Loucy (cell line): Measurements from ENCODE around the gene CCDC178.

Source experiments
- H2AFZ ChIP-seq: fragments of 200-600 bp; sonication (generic); 2 replicates; pipeline ENCODE4 v1.6.0; 2016; ENCODE audit warnings: antibody characterized with exemption, mild to moderate bottlenecking, low read length, moderate library complexity
- H3F3A ChIP-seq: fragments of 200-600 bp; 2 replicates; pipeline ENCODE4 v1.6.0; 2016; ENCODE audit warnings: antibody characterized with exemption, low read depth, mild to moderate bottlenecking
- H3K27me3 ChIP-seq: fragments of 200-600 bp; sonication (generic); 2 replicates; pipeline ENCODE4 v1.6.1; 2014; ENCODE audit warnings: low read length, mild to moderate bottlenecking; ENCODE audit not compliant: insufficient read depth, poor library complexity, severe bottlenecking
- H3K36me3 ChIP-seq: fragments of 200-600 bp; sonication (generic); 2 replicates; pipeline ENCODE4 v1.6.1; 2016; ENCODE audit warnings: low read length; ENCODE audit not compliant: insufficient read depth
- H3K4me1 ChIP-seq: fragments of 200-600 bp; sonication (generic); 2 replicates; pipeline ENCODE4 v1.5.1; 2014; ENCODE audit warnings: low read length, mild to moderate bottlenecking; ENCODE audit not compliant: insufficient read depth, poor library complexity, severe bottlenecking
- H3K4me2 ChIP-seq: fragments of 200-600 bp; sonication (generic); 2 replicates; pipeline ENCODE4 v1.6.0; 2014; ENCODE audit warnings: antibody characterized with exemption, low read length, low read depth, mild to moderate bottlenecking; ENCODE audit not compliant: poor library complexity, severe bottlenecking
- H3K4me3 ChIP-seq: fragments of 200-600 bp; sonication (generic); 2 replicates; pipeline ENCODE4 v1.5.1; 2014; ENCODE audit warnings: low read length, mild to moderate bottlenecking, mixed read lengths; ENCODE audit not compliant: poor library complexity, severe bottlenecking
- H3K79me2 ChIP-seq: fragments of 200-600 bp; sonication (generic); 2 replicates; pipeline ENCODE4 v1.6.1; 2014; ENCODE audit warnings: low read length; ENCODE audit not compliant: insufficient read depth
- H3K9ac ChIP-seq: fragments of 200-600 bp; sonication (generic); 2 replicates; pipeline ENCODE4 v1.6.0; 2014; ENCODE audit warnings: mild to moderate bottlenecking, low read depth, low read length, moderate library complexity; ENCODE audit not compliant: poor library complexity, severe bottlenecking
- H3K9me2 ChIP-seq: fragments of 200-600 bp; sonication (generic); replicated peaks from 2 replicates; pipeline ENCODE4 v1.6.1; 2016; ENCODE audit warnings: low read depth, low read length, mixed read lengths
- H3K9me3 ChIP-seq: fragments of 200-600 bp; sonication (generic); 2 replicates; pipeline ENCODE4 v1.6.1; 2014; ENCODE audit warnings: mild to moderate bottlenecking, antibody characterized with exemption, low read length, low read depth; ENCODE audit not compliant: insufficient read depth
- H4K20me1 ChIP-seq: fragments of 200-600 bp; sonication (generic); 2 replicates; pipeline ENCODE4 v1.6.0; 2014; ENCODE audit warnings: antibody characterized with exemption, low read length, mild to moderate bottlenecking; ENCODE audit not compliant: insufficient read depth, poor library complexity, severe bottlenecking
- CTCF ChIP-seq: fragments of 200-600 bp; sonication (generic); conservative IDR thresholded peaks from 2 replicates; pipeline ENCODE4 v1.5.1; 2014; ENCODE audit warnings: mild to moderate bottlenecking, antibody characterized with exemption, low read length
- EZH2phosphoT487 ChIP-seq: fragments of 200-600 bp; IDR thresholded peaks from 2 replicates; pipeline ENCODE4 v1.6.1; 2018; ENCODE audit warnings: antibody characterized with exemption, mild to moderate bottlenecking, moderate library complexity, borderline replicate concordance

CCDC178 gene

GRCh38 chr18:33062834-33063364 is 377.6 kb downstream of the CCDC178 start:
- Histone ChIP-seq H3F3A (no peaks in the 10 kb centered on the region), H3K4me3 (no peak overlapping the region), H2AFZ (no peak overlapping the region), H3K27me3 (no peaks in the 10 kb centered on the region), H3K9me3 (no peaks in the 10 kb centered on the region), H3K4me1 (no peaks in the 10 kb centered on the region), H3K4me2 (no peak overlapping the region), H3K9ac (no peak overlapping the region), H3K9me2 (no peaks in the 10 kb centered on the region), H4K20me1 (no peaks in the 10 kb centered on the region), H3K79me2 (no peaks in the 10 kb centered on the region), H3K36me3 (no peaks in the 10 kb centered on the region)
- TF ChIP-seq EZH2phosphoT487 (no peak), CTCF (no peak)

- no peaks in the 10 kb centered on the region for H3K79me2 ChIP-seq
- H4K20me1 ChIP-seq, result no peaks in the 10 kb centered on the region
- H3K4me2 ChIP-seq, result no peak overlapping the region
- no peaks in the 10 kb centered on the region for H3K4me1 ChIP-seq
- no peak overlapping the region for H3K4me3 ChIP-seq
- H3K9me2 ChIP-seq, result no peaks in the 10 kb centered on the region
- H3K9me3 ChIP-seq, result no peaks in the 10 kb centered on the region
- no peak overlapping the region for H2AFZ ChIP-seq
- no peaks in the 10 kb centered on the region for H3F3A ChIP-seq
- no peak overlapping the region for H3K9ac ChIP-seq
- TF ChIP-seq CTCF (no peak), EZH2phosphoT487 (no peak)
- no peaks in the 10 kb centered on the region for H3K27me3 ChIP-seq
- no peaks in the 10 kb centered on the region for H3K36me3 ChIP-seq
Observed at GRCh38 chr18:33052886-33053285, 387.6 kb downstream of the CCDC178 start.

GRCh38 chr18:33051407-33051806 is 389.1 kb downstream of the CCDC178 start:
- Histone ChIP-seq H2AFZ (no peak overlapping the region), H3K9me2 (no peaks in the 10 kb centered on the region), H3K36me3 (no peaks in the 10 kb centered on the region), H3K79me2 (no peaks in the 10 kb centered on the region), H3K9ac (no peak overlapping the region), H3K9me3 (no peaks in the 10 kb centered on the region), H3K27me3 (no peaks in the 10 kb centered on the region), H3K4me3 (no peak overlapping the region), H4K20me1 (no peaks in the 10 kb centered on the region), H3K4me2 (no peak overlapping the region), H3F3A (no peaks in the 10 kb centered on the region), H3K4me1 (no peaks in the 10 kb centered on the region)
- no peak for TF ChIP-seq CTCF
- TF ChIP-seq EZH2phosphoT487, result no peak
